Upper lobe of left lung (tissue), 6 donors: ENCODE results near the gene OTUB1. TPM values are rescaled to one million over a fixed set of nuclear protein-coding genes. Genes with fewer than 3 reads are reported as not detected.
A peak's percentile ranks its signal among the peaks of the same experiment; 100 is the strongest.

Experiments used
- ATAC-seq, 2 donors: fragments of 200-7000 bp; cut with Tn5 transposase; one replicate each; pipeline ENCODE4 v1.9.1; 2022; ENCODE audit warnings: mild to moderate bottlenecking in 2 of 2, moderate library complexity in 2 of 2; ENCODE audit not compliant: low FRiP score in 2 of 2
- DNase-seq, 2 donors: peaks; one replicate each; pipeline ENCODE4 v3.0.0-alpha.2; 2019 to 2020
- H3K27ac ChIP-seq, 4 donors: fragments of 200-600 bp; sonication (generic); one replicate each; pipeline ENCODE4 v1.5.1; 2016 to 2019
- H3K27me3 ChIP-seq, 4 donors: fragments of 200-600 bp; sonication (generic); one replicate each; pipeline ENCODE4 v1.5.1; 2017 to 2019
- H3K36me3 ChIP-seq, 4 donors: fragments of 200-600 bp; sonication (generic); one replicate each; pipeline ENCODE4 v1.5.1; 2016 to 2019
- H3K4me1 ChIP-seq, 4 donors: fragments of 200-600 bp; sonication (generic); one replicate each; pipeline ENCODE4 v1.5.1; 2018 to 2019
- H3K4me3 ChIP-seq, 4 donors: fragments of 200-600 bp; sonication (generic); one replicate each; pipeline ENCODE4 v1.5.1; 2017 to 2019; ENCODE audit warnings: mild to moderate bottlenecking in 2 of 4, moderate library complexity in 1 of 4
- H3K9me3 ChIP-seq, 4 donors: fragments of 200-600 bp; sonication (generic); one replicate each; pipeline ENCODE4 v1.5.1; 2018 to 2019
- CTCF ChIP-seq, 6 experiments: fragments of 450-650 bp in 4 of 6; fragments of 200-600 bp in 2 of 6; sonication (generic) in 2 of 6; IDR thresholded peaks; one replicate each; pipeline ENCODE4 v1.5.1; 2016 to 2019; ENCODE audit warnings: antibody characterized with exemption in 6 of 6
- EP300 ChIP-seq, 4 donors: sonication (generic); formaldehyde crosslinking; IDR thresholded peaks; one replicate each; pipeline ENCODE4 v1.5.1; 2017; ENCODE audit warnings: antibody characterized with exemption in 4 of 4, control low read depth in 2 of 4
- POLR2A ChIP-seq, 4 donors: fragments of 450-650 bp; IDR thresholded peaks; one replicate each; pipeline ENCODE4 v1.5.1; 2016 to 2017; ENCODE audit warnings: antibody characterized with exemption in 4 of 4, mild to moderate bottlenecking in 2 of 4
- POLR2AphosphoS5 ChIP-seq, 2 donors: sonication (generic); formaldehyde crosslinking; IDR thresholded peaks; one replicate each; pipeline ENCODE4 v1.5.1; 2017; ENCODE audit warnings: antibody characterized with exemption in 2 of 2
- WGBS, 2 donors: methylation state at CpG; one replicate each; pipeline ENCODE4 v1.1.5; 2017 to 2018; 5-methylcytosine and 5-hydroxymethylcytosine counted together
- total RNA-seq, 6 donors: library from RNA; depleted of rRNA in 4 of 6; stranded (reverse); fragments of >200 nt in 4 of 6; gene quantifications; one replicate each; pipeline versions ENCODE4 v1.1.0 to v1.2.1, GENCODE V29; 2016 to 2021
- donor health status: DM: no; HTN: no; CAD: no; lungs with moderate emphysema.
- donor health status: DM: no; HTN: yes; CAD: no; lungs with severe emphysema.

OTUB1 gene
- total RNA-seq, 6 donors from 2014 or later, result 58.6 to 95.3 (median 72.5) TPM

- H3K9me3 ChIP-seq, result no peaks in the 10 kb centered on the region
- DNase-seq (no peak), ATAC-seq (no peak)
- 85 to 86% methylated on average over 1 to 4 of the region's 4 CpGs for WGBS, 2 donors
- TF ChIP-seq POLR2AphosphoS5 (IDR thresholded peaks at IDR 0.05) (no peak), POLR2A (IDR thresholded peaks at IDR 0.05) (no peak), EP300 (IDR thresholded peaks at IDR 0.05) (no peak)
- H3K27me3 ChIP-seq, result no peaks in the 10 kb centered on the region
- H3K4me1 ChIP-seq, result peaks cover 31 to 36% (median 35%) of the 10 kb centered on the region in 4 donors
- H3K27ac ChIP-seq, result no peak overlapping the region
- H3K4me3 ChIP-seq, result no peak overlapping the region
- H3K36me3 ChIP-seq, result no peaks in the 10 kb centered on the region
These were observed 19.5 kb downstream of the OTUB1 start for GRCh38 chr11:64005691-64006090.

- Histone ChIP-seq H3K27me3 (no peaks in the 10 kb centered on the region), H3K36me3 (no peaks in the 10 kb centered on the region), H3K4me3 (no peak overlapping the region), H3K9me3 (no peaks in the 10 kb centered on the region), H3K27ac (no peak overlapping the region), H3K4me1 (peaks cover 24 to 29% (median 28%) of the 10 kb centered on the region in 4 donors)
- TF ChIP-seq POLR2AphosphoS5 (IDR thresholded peaks at IDR 0.05), result no peak
- no peak for TF ChIP-seq EP300 (IDR thresholded peaks at IDR 0.05)
- ATAC-seq (no peak), DNase-seq (no peak)
- WGBS, 2 donors, result 66 to 75% methylated on average over 11 to 12 of the region's 12 CpGs
These were observed 20.2 kb downstream of the OTUB1 start for GRCh38 chr11:64006398-64006797.

DNA sequence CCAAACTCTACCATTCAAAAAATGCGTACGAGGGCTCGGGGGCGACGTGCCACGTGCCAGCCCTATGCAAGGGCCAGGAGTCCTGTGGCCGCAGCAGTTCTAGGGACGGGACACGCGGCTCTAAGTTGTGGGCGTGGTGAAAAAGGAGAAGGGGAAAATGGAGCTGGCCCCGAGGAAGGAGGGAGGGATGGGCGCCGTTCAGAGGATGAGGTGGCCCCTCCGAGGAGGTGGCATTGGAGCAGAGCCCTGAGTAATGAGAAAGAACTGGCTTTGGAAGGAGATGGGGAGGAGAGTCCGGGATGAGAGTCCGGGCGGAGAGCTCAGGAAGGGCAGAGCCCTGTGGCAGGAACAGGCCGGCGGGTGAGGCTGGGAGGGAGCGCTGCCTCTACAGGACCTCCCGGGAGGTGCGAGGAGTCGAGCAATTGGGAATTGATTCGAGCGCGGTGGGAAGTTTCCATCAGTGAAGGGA, 21.0 kb downstream of the OTUB1 start:
- DNase-seq, result no peak
- peak overlapping the region in 3 of 4 donors; percentile 18 to 57 (median 31) for H3K27ac ChIP-seq
- H3K4me1 ChIP-seq, result peaks cover 18 to 21% (median 20%) of the 10 kb centered on the region in 4 donors
- WGBS, 2 donors, result 2 to 4% methylated on average over 26 to 27 of the region's 27 CpGs
- no peaks in the 10 kb centered on the region for H3K36me3 ChIP-seq
- peak; percentile 41 to 67 for ATAC-seq
- H3K9me3 ChIP-seq, result no peaks in the 10 kb centered on the region
- peak overlapping the region; percentile 4 to 49 (median 40) for H3K4me3 ChIP-seq
- no peak for TF ChIP-seq EP300 (IDR thresholded peaks at IDR 0.05)
- TF ChIP-seq POLR2AphosphoS5 (IDR thresholded peaks at IDR 0.05), result no peak
- TF ChIP-seq POLR2A (IDR thresholded peaks at IDR 0.05), result no peak
- no peak for TF ChIP-seq CTCF (IDR thresholded peaks at IDR 0.05)
- H3K27me3 ChIP-seq, result no peaks in the 10 kb centered on the region

DNA sequence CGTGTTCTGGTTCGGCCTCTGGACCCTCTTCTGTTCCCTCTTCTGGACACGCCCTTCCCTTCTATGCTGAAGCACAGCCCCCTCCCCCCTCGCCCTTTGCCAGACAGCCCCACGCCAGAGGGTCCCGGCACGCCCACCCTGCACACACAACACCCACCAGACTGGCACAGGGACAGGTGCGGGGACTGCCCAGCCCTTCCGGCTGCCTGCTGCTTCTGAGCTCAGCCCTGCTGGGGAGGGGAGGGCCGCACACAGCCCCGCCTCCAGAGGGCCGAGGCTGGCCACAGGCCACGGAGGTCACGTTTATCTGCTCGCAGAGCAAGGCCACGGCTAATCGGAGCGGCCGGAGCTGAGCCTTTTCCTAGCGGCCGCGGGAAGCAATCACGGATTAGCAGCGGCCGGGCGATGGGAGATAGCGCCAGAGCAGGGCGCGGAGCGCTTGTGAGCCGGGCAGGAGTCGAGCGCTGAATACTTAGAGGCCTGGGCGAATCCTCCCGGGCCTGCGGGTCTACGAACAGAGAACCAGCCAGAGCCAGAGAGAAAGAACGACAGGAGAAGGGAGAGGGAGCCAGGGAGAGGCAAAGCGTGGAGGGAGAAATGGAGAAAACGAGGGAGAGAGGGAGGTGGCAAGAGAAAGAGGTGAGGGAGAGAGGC, 21.5 kb downstream of the OTUB1 start:
- H3K27ac ChIP-seq, result peak overlapping the region in 3 of 4 donors; percentile 18 to 57 (median 31)
- H3K36me3 ChIP-seq, result no peaks in the 10 kb centered on the region
- ATAC-seq (peak; percentile 85 to 95), DNase-seq (peak; percentile 84 to 94)
- TF ChIP-seq POLR2AphosphoS5 (IDR thresholded peaks at IDR 0.05) (no peak), POLR2A (IDR thresholded peaks at IDR 0.05) (peak in 1 of 4 donors; percentile 34), EP300 (IDR thresholded peaks at IDR 0.05) (no peak), CTCF (IDR thresholded peaks at IDR 0.05) (peak; percentile 29 to 82 (median 45))
- WGBS, 2 donors, result 10 to 14% methylated on average over 19 to 23 of the region's 40 CpGs
- no peaks in the 10 kb centered on the region for H3K27me3 ChIP-seq
- H3K4me3 ChIP-seq, result peak overlapping the region; percentile 4 to 49 (median 40)
- H3K4me1 ChIP-seq, result peaks cover 17 to 19% (median 18%) of the 10 kb centered on the region in 4 donors
- H3K9me3 ChIP-seq, result no peaks in the 10 kb centered on the region

GRCh38 chr11:64008283-64008913, 22.2 kb downstream of the OTUB1 start:
- DNase-seq (no peak), ATAC-seq (no peak)
- H3K36me3 ChIP-seq, result no peaks in the 10 kb centered on the region
- no peaks in the 10 kb centered on the region for H3K9me3 ChIP-seq
- peak overlapping the region in 2 of 4 donors; percentile 18 to 57 for H3K27ac ChIP-seq
- H3K4me1 ChIP-seq, result peaks cover 17 to 19% (median 18%) of the 10 kb centered on the region in 4 donors
- no peaks in the 10 kb centered on the region for H3K27me3 ChIP-seq
- peak overlapping the region in 3 of 4 donors; percentile 34 to 49 (median 45) for H3K4me3 ChIP-seq
- WGBS, 2 donors, result 91 to 94% methylated on average over 20 to 26 of the region's 26 CpGs
- TF ChIP-seq POLR2A (IDR thresholded peaks at IDR 0.05) (no peak), EP300 (IDR thresholded peaks at IDR 0.05) (no peak), POLR2AphosphoS5 (IDR thresholded peaks at IDR 0.05) (no peak), CTCF (IDR thresholded peaks at IDR 0.05) (no peak)
